OCI-LY1 (cell line): ENCODE data around the gene SYT15.

Experiments used
- EZH2 ChIP-seq: fragments of 200-600 bp; sonication (generic), shearing (Covaris generic); IDR thresholded peaks from 2 replicates; pipeline ENCODE4 v1.8.0; 2017; ENCODE audit warnings: borderline replicate concordance, mixed run types, mild to moderate bottlenecking, antibody characterized with exemption, low read length, moderate library complexity, mixed read lengths
- TF ChIP-seq, protein P1 (sequence below): fragments of 200-600 bp; sonication (generic), shearing (Covaris generic); IDR thresholded peaks from 2 replicates; pipeline ENCODE4 v1.5.1; 2017; ENCODE audit warnings: mild to moderate bottlenecking, antibody characterized with exemption, low read length, moderate library complexity, mixed read lengths

DNA sequence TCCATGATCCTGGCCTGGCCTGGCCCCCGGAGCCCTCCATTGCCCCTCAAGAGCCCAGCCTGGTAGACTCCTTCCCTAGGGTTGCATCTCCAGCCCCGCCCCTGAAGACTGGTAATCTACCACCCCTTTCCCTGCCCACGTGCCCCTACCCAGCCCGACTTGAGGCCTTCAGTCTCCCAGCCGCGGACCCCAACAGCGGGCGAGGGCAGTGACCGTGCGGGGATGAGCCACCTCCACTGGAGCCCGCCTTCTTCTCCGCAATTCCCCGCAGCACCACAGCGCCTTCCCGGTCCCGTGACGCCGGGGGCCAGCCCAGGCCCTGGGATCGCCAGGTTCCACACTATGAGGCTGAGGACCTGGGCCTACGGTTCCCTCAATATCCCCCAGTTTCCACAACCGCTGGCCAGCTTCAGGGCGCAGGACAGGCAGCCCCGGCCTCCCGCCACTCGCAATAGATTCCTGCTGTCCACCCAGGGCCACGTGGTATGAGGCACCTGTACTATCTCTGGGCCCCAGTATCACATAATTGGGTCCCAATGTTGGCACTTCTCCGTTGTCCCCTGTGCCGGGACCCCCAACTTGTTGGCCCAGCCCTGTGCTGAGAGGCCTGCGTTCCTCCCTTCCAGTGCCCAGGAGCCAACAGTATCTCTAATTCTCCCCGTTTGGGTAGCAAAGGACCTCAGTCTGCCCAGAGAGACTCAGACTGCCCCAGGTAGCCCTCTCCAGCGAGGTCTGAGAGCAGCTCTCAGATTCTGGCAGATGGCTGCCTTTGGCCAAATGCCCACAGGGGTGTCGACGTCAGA, 21.4 kb upstream of the SYT15 start:
- TF ChIP-seq, protein P1, sequence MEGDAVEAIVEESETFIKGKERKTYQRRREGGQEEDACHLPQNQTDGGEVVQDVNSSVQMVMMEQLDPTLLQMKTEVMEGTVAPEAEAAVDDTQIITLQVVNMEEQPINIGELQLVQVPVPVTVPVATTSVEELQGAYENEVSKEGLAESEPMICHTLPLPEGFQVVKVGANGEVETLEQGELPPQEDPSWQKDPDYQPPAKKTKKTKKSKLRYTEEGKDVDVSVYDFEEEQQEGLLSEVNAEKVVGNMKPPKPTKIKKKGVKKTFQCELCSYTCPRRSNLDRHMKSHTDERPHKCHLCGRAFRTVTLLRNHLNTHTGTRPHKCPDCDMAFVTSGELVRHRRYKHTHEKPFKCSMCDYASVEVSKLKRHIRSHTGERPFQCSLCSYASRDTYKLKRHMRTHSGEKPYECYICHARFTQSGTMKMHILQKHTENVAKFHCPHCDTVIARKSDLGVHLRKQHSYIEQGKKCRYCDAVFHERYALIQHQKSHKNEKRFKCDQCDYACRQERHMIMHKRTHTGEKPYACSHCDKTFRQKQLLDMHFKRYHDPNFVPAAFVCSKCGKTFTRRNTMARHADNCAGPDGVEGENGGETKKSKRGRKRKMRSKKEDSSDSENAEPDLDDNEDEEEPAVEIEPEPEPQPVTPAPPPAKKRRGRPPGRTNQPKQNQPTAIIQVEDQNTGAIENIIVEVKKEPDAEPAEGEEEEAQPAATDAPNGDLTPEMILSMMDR = no peak
- no peak for TF ChIP-seq EZH2
